Retinal pigment epithelial cell (primary cell): ENCODE data around the gene SMIM45.

Experiments used
- DNase-seq: peaks from one replicate; pipeline ENCODE4 v3.0.0-alpha.2; 2010; ENCODE audit warnings: low read depth
- H3K4me3 ChIP-seq: 2 replicates; pipeline ENCODE4 v1.5.1; 2011; ENCODE audit warnings: mild to moderate bottlenecking, low read length, control low read depth, moderate library complexity
- TF ChIP-seq, protein P1 (sequence below): conservative IDR thresholded peaks from 2 replicates; pipeline ENCODE4 v1.5.1; 2011; ENCODE audit warnings: low read depth, low read length, control low read depth, inconsistent platforms

Gene SMIM45

DNA sequence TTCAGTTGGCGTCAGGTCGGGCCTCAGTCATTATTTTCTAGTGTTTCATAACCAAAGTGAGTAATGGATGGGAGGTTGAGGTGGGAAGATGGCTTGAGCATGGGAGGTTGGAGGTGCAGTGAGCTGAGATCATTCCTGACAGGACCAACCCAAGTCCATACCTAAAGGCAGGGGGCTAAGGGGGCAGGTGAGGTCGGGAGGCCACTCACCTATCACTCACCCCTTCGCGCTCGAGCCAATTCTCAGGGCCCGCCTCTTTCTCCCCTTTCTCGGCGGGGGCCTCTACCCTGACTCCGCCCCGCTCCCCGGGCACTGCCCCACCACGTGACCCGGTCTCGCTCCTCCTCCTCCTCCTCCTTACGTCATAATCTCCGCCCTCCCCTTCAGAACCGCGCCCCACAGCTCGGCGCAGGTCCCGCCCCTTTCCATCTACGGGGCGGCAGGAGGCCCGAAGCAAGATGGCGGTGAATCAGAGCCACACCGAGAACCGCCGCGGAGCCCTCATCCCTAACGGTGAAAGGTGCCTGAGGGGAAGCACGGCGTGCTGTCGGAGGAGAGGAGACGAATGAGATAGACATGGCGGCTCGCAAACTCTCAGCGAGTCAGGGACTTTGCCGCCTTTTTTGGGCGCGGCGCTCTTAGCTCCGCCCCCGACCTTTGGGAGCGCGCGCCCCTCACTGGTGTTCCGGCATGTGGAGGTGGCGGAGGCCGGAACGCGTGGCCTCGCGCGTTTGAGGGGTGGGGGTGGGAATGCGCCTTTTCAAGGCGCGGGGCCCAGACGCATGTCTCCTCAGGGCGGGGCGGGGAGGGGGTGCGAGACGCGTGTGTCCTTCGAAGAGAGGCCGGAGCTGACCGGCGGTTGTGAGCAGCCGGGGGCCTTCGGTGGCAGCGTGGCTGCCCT, 46.7 kb downstream of the SMIM45 start, which contains the start of gene WBP2NL:
WBP2NL (plus strand) TSS at position 428 of the 901 bp plus-strand sequence; CDS start at position 459, 31 bp downstream.
- TF ChIP-seq, protein P1, sequence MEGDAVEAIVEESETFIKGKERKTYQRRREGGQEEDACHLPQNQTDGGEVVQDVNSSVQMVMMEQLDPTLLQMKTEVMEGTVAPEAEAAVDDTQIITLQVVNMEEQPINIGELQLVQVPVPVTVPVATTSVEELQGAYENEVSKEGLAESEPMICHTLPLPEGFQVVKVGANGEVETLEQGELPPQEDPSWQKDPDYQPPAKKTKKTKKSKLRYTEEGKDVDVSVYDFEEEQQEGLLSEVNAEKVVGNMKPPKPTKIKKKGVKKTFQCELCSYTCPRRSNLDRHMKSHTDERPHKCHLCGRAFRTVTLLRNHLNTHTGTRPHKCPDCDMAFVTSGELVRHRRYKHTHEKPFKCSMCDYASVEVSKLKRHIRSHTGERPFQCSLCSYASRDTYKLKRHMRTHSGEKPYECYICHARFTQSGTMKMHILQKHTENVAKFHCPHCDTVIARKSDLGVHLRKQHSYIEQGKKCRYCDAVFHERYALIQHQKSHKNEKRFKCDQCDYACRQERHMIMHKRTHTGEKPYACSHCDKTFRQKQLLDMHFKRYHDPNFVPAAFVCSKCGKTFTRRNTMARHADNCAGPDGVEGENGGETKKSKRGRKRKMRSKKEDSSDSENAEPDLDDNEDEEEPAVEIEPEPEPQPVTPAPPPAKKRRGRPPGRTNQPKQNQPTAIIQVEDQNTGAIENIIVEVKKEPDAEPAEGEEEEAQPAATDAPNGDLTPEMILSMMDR = no peak
- DNase-seq = peak; percentile 39
- peak within 1 kb of the TSS; percentile 57 for H3K4me3 ChIP-seq

DNA sequence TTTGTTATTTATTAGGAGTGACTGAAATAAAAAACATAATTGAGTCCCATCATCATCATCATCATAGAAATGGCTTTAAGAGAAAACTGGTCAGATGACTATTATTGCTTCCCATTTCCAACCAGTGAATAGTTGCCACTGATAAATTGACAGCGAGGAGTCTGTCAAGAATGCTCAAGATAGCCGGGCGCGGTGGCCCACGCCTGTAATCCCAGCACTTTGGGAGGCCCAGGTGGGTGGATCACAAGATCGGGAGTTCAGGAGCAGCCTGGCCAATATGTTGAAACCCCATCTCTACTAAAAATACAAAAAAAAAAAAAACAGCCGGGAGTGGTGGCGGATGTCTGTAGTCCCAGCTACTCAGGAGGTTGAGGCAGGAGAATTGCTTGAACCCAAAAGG, 48.5 kb downstream of the SMIM45 start:
- DNase-seq = no peak
- no peak overlapping the region for H3K4me3 ChIP-seq
- TF ChIP-seq, protein P1 = no peak

DNA sequence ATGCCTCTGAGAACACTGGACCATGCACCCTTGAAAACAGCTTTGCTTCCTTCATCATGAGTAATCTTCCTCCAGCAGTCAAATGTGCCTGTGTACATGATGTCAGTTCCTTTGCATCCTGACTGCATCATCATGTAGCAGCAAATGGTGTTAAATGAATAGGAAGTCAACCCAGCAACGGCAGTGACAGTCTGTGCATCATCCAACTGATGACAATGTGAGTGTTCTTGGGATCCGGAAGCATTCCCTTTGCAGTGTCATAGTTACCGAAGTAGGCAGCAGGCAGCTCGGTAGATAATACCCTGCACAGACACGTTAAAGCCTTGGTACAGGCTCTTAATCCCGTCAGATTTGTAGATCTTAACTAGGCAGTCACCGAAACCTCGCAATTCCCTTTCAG, 49.2 kb downstream of the SMIM45 start:
- TF ChIP-seq, protein P1 = no peak
- no peak for DNase-seq
- H3K4me3 ChIP-seq = no peak overlapping the region

DNA sequence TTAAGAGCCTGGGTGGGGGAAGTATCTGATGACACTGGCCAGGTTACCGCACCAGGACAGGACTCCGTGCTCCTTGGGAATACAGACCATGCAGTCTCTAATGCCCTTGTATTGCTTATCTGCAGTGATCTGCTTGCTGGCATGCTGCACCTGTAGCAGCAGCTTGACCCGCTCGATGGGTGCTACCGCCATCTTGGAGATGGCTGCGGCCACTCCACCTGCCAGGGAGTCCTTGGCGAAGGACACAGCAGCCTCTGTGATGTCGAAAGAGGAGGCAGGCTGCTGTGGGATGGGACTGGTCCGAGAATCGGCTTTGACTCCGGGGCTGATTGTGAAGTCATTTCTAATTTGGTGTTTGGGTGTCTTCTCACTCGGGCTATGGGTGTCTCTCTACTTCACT, 49.8 kb downstream of the SMIM45 start:
- DNase-seq = no peak
- TF ChIP-seq, protein P1 = no peak
- no peak overlapping the region for H3K4me3 ChIP-seq

DNA sequence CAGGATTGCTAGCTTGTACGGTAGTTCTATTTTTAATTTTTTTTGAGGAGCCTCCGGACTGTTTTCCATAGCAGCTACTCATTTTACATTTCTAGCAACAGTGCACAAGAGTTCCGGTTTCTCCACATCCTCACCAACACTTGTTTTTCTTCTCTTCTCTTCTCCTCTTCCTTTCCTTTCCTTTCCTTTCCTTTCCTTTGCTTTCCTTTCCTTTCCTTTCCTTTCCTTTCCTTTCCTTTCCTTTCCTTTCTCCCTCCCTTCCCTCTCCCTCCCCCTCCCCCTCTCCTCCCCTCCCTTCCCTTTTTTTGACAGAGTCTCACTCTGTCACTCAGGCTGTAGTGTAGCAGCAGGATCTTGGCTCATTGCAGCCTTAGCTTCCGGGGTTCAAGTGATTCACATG, 56.0 kb downstream of the SMIM45 start:
- TF ChIP-seq, protein P1 = no peak
- H3K4me3 ChIP-seq = no peak overlapping the region
- DNase-seq = no peak
